ENCODE results near the gene NFYA. TPM values are rescaled to one million over a fixed set of nuclear protein-coding genes. Genes with fewer than 3 reads are reported as not detected.

The NFYA gene
- total RNA-seq, 6 experiments from 2014 or later, result 14.9 to 20.0 (median 16.7) TPM

DNA sequence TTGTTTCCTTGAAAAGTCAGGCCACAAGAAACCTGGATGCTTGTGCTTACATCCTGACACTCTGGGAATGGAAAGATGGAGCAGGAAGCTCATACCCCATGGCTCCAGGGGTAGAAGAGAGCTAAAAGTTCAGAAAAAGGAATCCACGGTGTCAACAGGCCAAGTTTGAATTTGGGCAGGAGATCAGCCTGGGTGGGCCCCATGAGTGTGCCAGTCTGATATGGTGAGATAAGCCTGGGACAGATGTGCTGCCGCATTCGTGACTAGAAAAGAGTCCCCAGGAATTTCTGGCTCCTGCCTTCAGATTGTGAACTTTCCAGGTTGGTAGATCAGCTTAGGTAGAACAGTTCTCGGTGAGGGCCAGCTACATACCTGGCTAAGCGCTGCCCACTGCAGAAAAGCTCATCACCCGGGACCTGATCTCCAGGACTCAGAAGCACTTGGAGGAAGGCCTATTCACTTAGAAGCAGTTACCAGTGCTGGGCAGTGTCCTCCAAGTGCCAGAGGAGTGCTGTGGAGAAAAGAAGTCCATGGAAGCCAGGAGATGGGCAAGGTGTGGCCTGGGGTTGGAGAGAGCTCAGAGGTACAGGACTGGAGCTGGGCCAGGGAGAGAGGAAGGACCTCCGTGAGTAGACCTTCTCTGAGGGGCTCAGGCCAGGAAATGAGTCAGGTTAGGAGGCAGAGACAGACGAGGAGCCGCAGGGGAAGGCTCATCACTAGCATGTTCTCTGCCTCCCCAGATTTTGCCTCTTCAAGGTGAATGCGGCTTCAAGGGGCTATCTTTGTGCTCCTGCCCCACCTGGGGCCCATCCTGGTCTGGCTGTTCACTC lies 30.3 kb upstream of the NFYA start, which contains the start of gene TSPO2:
TSS of gene TSPO2 (plus strand) at position 242 of the 830 bp plus-strand sequence. CDS start at position 761, 519 bp downstream.
- Mint-ChIP-seq H3K27ac (no peak within 1 kb of the TSS), H3K36me3 (ENCODE audit: low read depth) (no peaks in the 10 kb centered on the region), H3K4me1 (ENCODE audit: low read depth) (peaks cover 18% of the 10 kb centered on the region), H3K4me3 (no peak within 1 kb of the TSS), H3K9me3 (no peaks in the 10 kb centered on the region), H3K27me3 (ENCODE audit: insufficient read depth) (peaks cover 17% of the 10 kb centered on the region)
- TF ChIP-seq, protein P1, sequence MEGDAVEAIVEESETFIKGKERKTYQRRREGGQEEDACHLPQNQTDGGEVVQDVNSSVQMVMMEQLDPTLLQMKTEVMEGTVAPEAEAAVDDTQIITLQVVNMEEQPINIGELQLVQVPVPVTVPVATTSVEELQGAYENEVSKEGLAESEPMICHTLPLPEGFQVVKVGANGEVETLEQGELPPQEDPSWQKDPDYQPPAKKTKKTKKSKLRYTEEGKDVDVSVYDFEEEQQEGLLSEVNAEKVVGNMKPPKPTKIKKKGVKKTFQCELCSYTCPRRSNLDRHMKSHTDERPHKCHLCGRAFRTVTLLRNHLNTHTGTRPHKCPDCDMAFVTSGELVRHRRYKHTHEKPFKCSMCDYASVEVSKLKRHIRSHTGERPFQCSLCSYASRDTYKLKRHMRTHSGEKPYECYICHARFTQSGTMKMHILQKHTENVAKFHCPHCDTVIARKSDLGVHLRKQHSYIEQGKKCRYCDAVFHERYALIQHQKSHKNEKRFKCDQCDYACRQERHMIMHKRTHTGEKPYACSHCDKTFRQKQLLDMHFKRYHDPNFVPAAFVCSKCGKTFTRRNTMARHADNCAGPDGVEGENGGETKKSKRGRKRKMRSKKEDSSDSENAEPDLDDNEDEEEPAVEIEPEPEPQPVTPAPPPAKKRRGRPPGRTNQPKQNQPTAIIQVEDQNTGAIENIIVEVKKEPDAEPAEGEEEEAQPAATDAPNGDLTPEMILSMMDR (IDR thresholded peaks at IDR 0.05), result no peak
- DNase-seq, result no peak

- no peak overlapping the region for H3K27ac Mint-ChIP-seq
- no peaks in the 10 kb centered on the region for H3K36me3 Mint-ChIP-seq (ENCODE audit: low read depth)
- no peak for DNase-seq
- H3K4me3 Mint-ChIP-seq, result no peak overlapping the region
- H3K9me3 Mint-ChIP-seq, result no peaks in the 10 kb centered on the region
- H3K4me1 Mint-ChIP-seq (ENCODE audit: low read depth), result peaks cover 18% of the 10 kb centered on the region
- H3K27me3 Mint-ChIP-seq (ENCODE audit: insufficient read depth), result peaks cover 17% of the 10 kb centered on the region
- TF ChIP-seq, protein P1 (IDR thresholded peaks at IDR 0.05), result no peak
These were observed 29.6 kb upstream of the NFYA start for GRCh38 chr6:41043151-41043550.

DNA sequence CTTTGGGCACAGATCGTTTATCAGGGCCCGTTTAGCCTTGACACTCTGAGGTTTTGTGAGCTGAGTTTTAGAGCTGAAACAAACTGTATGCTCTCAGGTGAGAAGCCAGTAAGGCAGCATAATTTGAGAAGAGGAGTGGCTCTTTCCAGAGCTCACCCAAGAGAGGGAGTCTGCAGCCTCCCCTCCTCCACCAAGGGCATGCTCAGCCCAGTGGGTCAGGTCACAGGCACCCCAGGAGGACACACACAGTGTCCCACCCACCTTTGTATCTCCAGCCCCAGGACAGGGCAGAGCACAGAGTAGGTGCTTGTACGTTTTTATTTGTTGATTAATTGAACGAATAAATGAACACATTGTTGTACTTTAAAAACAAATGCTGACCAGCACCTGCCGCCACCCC lies 27.1 kb upstream of the NFYA start:
- Mint-ChIP-seq H3K4me1 (ENCODE audit: low read depth) (peaks cover 33% of the 10 kb centered on the region), H3K27ac (no peak overlapping the region), H3K9me3 (no peaks in the 10 kb centered on the region), H3K4me3 (no peak overlapping the region), H3K27me3 (ENCODE audit: insufficient read depth) (peaks cover 25% of the 10 kb centered on the region), H3K36me3 (ENCODE audit: low read depth) (no peaks in the 10 kb centered on the region)
- TF ChIP-seq, protein P1 (IDR thresholded peaks at IDR 0.05), result no peak
- no peak for DNase-seq

- Mint-ChIP-seq H3K4me3 (no peak overlapping the region), H3K9me3 (no peaks in the 10 kb centered on the region), H3K27ac (no peak overlapping the region), H3K4me1 (ENCODE audit: low read depth) (peaks cover 30% of the 10 kb centered on the region), H3K36me3 (ENCODE audit: low read depth) (no peaks in the 10 kb centered on the region), H3K27me3 (ENCODE audit: insufficient read depth) (peaks cover 25% of the 10 kb centered on the region)
- TF ChIP-seq, protein P1 (IDR thresholded peaks at IDR 0.05), result no peak
- no peak for DNase-seq
These were observed 26.7 kb upstream of the NFYA start for GRCh38 chr6:41046084-41046483.

DNA sequence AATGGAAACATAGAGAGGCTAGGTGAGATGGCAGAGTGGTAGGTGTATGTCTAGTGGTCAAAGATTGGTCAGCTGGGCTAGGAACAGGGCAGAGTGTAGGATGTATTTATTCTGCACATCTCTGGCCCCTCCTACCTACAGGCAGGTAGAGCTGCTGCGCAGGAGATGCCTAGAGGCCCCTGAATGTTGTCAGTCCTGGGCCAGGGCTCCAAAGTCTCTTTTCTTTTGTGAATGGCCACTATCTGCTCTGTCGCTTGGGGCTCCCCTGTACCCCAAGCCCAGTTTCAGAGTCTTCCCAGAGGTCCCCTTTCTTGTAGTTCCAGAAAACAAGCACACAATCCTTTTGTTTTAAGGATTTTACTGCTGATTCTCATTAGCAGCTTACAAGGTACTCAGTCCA lies 25.5 kb upstream of the NFYA start:
- Mint-ChIP-seq H3K27ac (no peak overlapping the region), H3K9me3 (no peaks in the 10 kb centered on the region), H3K36me3 (ENCODE audit: low read depth) (no peaks in the 10 kb centered on the region), H3K27me3 (ENCODE audit: insufficient read depth) (peaks cover 32% of the 10 kb centered on the region), H3K4me1 (ENCODE audit: low read depth) (peaks cover 30% of the 10 kb centered on the region), H3K4me3 (no peak overlapping the region)
- no peak for DNase-seq
- TF ChIP-seq, protein P1 (IDR thresholded peaks at IDR 0.05), result no peak
